ENCODE data around the gene CRYL1.

GRCh38 chr13:20424949-20425348, 100.7 kb downstream of the CRYL1 start:
- TF ChIP-seq, protein P1, sequence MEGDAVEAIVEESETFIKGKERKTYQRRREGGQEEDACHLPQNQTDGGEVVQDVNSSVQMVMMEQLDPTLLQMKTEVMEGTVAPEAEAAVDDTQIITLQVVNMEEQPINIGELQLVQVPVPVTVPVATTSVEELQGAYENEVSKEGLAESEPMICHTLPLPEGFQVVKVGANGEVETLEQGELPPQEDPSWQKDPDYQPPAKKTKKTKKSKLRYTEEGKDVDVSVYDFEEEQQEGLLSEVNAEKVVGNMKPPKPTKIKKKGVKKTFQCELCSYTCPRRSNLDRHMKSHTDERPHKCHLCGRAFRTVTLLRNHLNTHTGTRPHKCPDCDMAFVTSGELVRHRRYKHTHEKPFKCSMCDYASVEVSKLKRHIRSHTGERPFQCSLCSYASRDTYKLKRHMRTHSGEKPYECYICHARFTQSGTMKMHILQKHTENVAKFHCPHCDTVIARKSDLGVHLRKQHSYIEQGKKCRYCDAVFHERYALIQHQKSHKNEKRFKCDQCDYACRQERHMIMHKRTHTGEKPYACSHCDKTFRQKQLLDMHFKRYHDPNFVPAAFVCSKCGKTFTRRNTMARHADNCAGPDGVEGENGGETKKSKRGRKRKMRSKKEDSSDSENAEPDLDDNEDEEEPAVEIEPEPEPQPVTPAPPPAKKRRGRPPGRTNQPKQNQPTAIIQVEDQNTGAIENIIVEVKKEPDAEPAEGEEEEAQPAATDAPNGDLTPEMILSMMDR (IDR thresholded peaks at IDR 0.05), result no peak
- no peak for TF ChIP-seq EP300 (IDR thresholded peaks at IDR 0.05)

Data from sigmoid colon (tissue), 4 donors.